ENCODE measurements around the gene TRIP13.

- no peak for TF ChIP-seq SUZ12 (IDR thresholded peaks at IDR 0.05; ENCODE audit: extremely low read depth, insufficient read depth, insufficient read length)
- TF ChIP-seq YY1 (IDR thresholded peaks at IDR 0.05; ENCODE audit: insufficient read depth, insufficient read length), result no peak
Measured at GRCh38 chr5:946720-947625, 54.3 kb downstream of the TRIP13 start.

All from NT2/D1 (cell line).